Measurements from ENCODE around the gene PRKN.

GRCh38 chr6:162173466-162173865 lies 554.1 kb downstream of the PRKN start:
- TF ChIP-seq, protein P1, sequence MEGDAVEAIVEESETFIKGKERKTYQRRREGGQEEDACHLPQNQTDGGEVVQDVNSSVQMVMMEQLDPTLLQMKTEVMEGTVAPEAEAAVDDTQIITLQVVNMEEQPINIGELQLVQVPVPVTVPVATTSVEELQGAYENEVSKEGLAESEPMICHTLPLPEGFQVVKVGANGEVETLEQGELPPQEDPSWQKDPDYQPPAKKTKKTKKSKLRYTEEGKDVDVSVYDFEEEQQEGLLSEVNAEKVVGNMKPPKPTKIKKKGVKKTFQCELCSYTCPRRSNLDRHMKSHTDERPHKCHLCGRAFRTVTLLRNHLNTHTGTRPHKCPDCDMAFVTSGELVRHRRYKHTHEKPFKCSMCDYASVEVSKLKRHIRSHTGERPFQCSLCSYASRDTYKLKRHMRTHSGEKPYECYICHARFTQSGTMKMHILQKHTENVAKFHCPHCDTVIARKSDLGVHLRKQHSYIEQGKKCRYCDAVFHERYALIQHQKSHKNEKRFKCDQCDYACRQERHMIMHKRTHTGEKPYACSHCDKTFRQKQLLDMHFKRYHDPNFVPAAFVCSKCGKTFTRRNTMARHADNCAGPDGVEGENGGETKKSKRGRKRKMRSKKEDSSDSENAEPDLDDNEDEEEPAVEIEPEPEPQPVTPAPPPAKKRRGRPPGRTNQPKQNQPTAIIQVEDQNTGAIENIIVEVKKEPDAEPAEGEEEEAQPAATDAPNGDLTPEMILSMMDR (IDR thresholded peaks at IDR 0.05; ENCODE audit: low read depth, low read length), result no peak
- no peak for TF ChIP-seq EZH2phosphoT487 (IDR thresholded peaks at IDR 0.05; ENCODE audit: low read depth)

Measured in OCI-LY3 (cell line).